Uterus (tissue), 4 donors: ENCODE data around the gene BCOR. TPM values are rescaled to one million over a fixed set of nuclear protein-coding genes. Genes with fewer than 3 reads are reported as not detected.

Experiments used
- DNase-seq, 2 donors: peaks; one replicate each; pipeline ENCODE4 v3.0.0-alpha.2; 2019 to 2020
- H3K27ac ChIP-seq, 2 donors: fragments of 200-600 bp; sonication (generic); 1 replicate in 1 of 2; 2 replicates in 1 of 2; pipeline ENCODE4 v1.5.1; 2016 to 2018
- H3K27me3 ChIP-seq, 2 donors: fragments of 200-600 bp; sonication (generic); one replicate each; pipeline ENCODE4 v1.5.1; 2018 to 2019; ENCODE audit warnings: control low read depth in 1 of 2
- H3K36me3 ChIP-seq, 2 donors: fragments of 200-600 bp; sonication (generic); one replicate each; pipeline ENCODE4 v1.5.1; 2019; ENCODE audit warnings: control low read depth in 1 of 2
- H3K4me1 ChIP-seq, 2 donors: fragments of 200-600 bp; sonication (generic); one replicate each; pipeline ENCODE4 v1.5.1; 2018 to 2019; ENCODE audit warnings: control low read depth in 1 of 2
- H3K4me3 ChIP-seq, 2 donors: fragments of 200-600 bp; sonication (generic); 1 replicate in 1 of 2; 2 replicates in 1 of 2; pipeline ENCODE4 v1.5.1; 2018 to 2019; ENCODE audit warnings: mild to moderate bottlenecking in 1 of 2
- H3K9me3 ChIP-seq, 2 donors: fragments of 200-600 bp; sonication (generic); one replicate each; pipeline ENCODE4 v1.5.1; 2019; ENCODE audit warnings: control low read depth in 1 of 2
- CTCF ChIP-seq, 4 experiments: fragments of 200-600 bp in 2 of 4; fragments of 450-650 bp in 2 of 4; sonication (generic) in 2 of 4; IDR thresholded peaks; one replicate each; pipeline ENCODE4 v1.5.1; 2016 to 2019; ENCODE audit warnings: antibody characterized with exemption in 4 of 4, mild to moderate bottlenecking in 2 of 4, moderate library complexity in 1 of 4
- POLR2A ChIP-seq, 2 donors: fragments of 450-650 bp; IDR thresholded peaks; one replicate each; pipeline ENCODE4 v1.6.1; 2016; ENCODE audit warnings: antibody characterized with exemption in 2 of 2, mild to moderate bottlenecking in 1 of 2, moderate library complexity in 1 of 2
- intact Hi-C: fragments of 100-400 bp; cut with DNase I; formaldehyde crosslinking; loops from one replicate; pipeline ENCODE4 v1.15.1; 2023; ENCODE audit warnings: low total_unique reads
- total RNA-seq, 4 donors: library from RNA; depleted of rRNA in 3 of 4; stranded (reverse); fragments of >200 nt in 3 of 4; gene quantifications; one replicate each; pipeline versions ENCODE4 v1.1.0 to v1.2.4, GENCODE V29; 2014 to 2023
- donor health status: DM: yes; HTN: yes; CAD: no.

Gene BCOR
- total RNA-seq, 4 donors from 2014 or later: 10.0 to 42.4 (median 26.4) TPM

GRCh38 chrX:40050532-40050931 is 47.2 kb downstream of the BCOR start:
- no peaks in the 10 kb centered on the region for H3K36me3 ChIP-seq

GRCh38 chrX:40049084-40049641 is 48.6 kb downstream of the BCOR start:
- no peak for TF ChIP-seq CTCF (IDR thresholded peaks at IDR 0.05)
- no peak for TF ChIP-seq POLR2A (IDR thresholded peaks at IDR 0.05)
- intact Hi-C loops: no loop called here
- no peak overlapping the region for H3K27ac ChIP-seq
- no peak for DNase-seq
- no peaks in the 10 kb centered on the region for H3K36me3 ChIP-seq
- no peak overlapping the region for H3K4me3 ChIP-seq
- no peaks in the 10 kb centered on the region for H3K4me1 ChIP-seq
- H3K9me3 ChIP-seq: peaks cover 0 to 27% of the 10 kb centered on the region in 2 donors
- H3K27me3 ChIP-seq: no peaks in the 10 kb centered on the region

More at GRCh38 chrX:40050532-40050931, 47.2 kb downstream of the BCOR start:
- no peak overlapping the region for H3K27ac ChIP-seq
- H3K27me3 ChIP-seq: no peaks in the 10 kb centered on the region
- H3K4me3 ChIP-seq: no peak overlapping the region
- no peak for DNase-seq
- H3K4me1 ChIP-seq: no peaks in the 10 kb centered on the region
- intact Hi-C loops: no loop called here
- peaks cover 0 to 27% of the 10 kb centered on the region in 2 donors for H3K9me3 ChIP-seq
- TF ChIP-seq CTCF (IDR thresholded peaks at IDR 0.05) (no peak), POLR2A (IDR thresholded peaks at IDR 0.05) (no peak)

- intact Hi-C loops: no loop called here
- Histone ChIP-seq H3K36me3 (no peaks in the 10 kb centered on the region), H3K4me1 (no peaks in the 10 kb centered on the region), H3K27ac (no peak overlapping the region), H3K27me3 (no peaks in the 10 kb centered on the region), H3K9me3 (peaks cover 0 to 27% of the 10 kb centered on the region in 2 donors), H3K4me3 (no peak overlapping the region)
- no peak for TF ChIP-seq CTCF (IDR thresholded peaks at IDR 0.05)
- TF ChIP-seq POLR2A (IDR thresholded peaks at IDR 0.05): no peak
- no peak for DNase-seq
Observed at GRCh38 chrX:40047485-40047884, 50.3 kb downstream of the BCOR start.

GRCh38 chrX:40043895-40044294 is 53.9 kb downstream of the BCOR start:
- intact Hi-C loops: no loop called here

GRCh38 chrX:40041915-40042314 is 55.8 kb downstream of the BCOR start:
- no peak for TF ChIP-seq POLR2A (IDR thresholded peaks at IDR 0.05)
- no peak for TF ChIP-seq CTCF (IDR thresholded peaks at IDR 0.05)
- Histone ChIP-seq H3K27me3 (no peaks in the 10 kb centered on the region), H3K36me3 (no peaks in the 10 kb centered on the region), H3K27ac (no peak overlapping the region), H3K4me1 (no peaks in the 10 kb centered on the region), H3K4me3 (no peak overlapping the region), H3K9me3 (peaks cover 0 to 3% of the 10 kb centered on the region in 2 donors)
- intact Hi-C loops: no loop called here
- no peak for DNase-seq

More at GRCh38 chrX:40043895-40044294, 53.9 kb downstream of the BCOR start:
- no peak for DNase-seq
- H3K27me3 ChIP-seq: no peaks in the 10 kb centered on the region
- no peaks in the 10 kb centered on the region for H3K36me3 ChIP-seq
- TF ChIP-seq CTCF (IDR thresholded peaks at IDR 0.05): no peak
- no peak for TF ChIP-seq POLR2A (IDR thresholded peaks at IDR 0.05)
- H3K4me1 ChIP-seq: no peaks in the 10 kb centered on the region
- peaks cover 0 to 18% of the 10 kb centered on the region in 2 donors for H3K9me3 ChIP-seq
- no peak overlapping the region for H3K4me3 ChIP-seq
- no peak overlapping the region for H3K27ac ChIP-seq
